ENCODE measurements around the gene RANBP9. TPM values are rescaled to one million over a fixed set of nuclear protein-coding genes. Genes with fewer than 3 reads are reported as not detected.

Gene RANBP9
- polyA plus RNA-seq, 5 donors = 38.9 to 49.3 (median 44.0) TPM

- no peak for DNase-seq
Measured at GRCh38 chr6:13680448-13680968, 31.1 kb downstream of the RANBP9 start.

DNA sequence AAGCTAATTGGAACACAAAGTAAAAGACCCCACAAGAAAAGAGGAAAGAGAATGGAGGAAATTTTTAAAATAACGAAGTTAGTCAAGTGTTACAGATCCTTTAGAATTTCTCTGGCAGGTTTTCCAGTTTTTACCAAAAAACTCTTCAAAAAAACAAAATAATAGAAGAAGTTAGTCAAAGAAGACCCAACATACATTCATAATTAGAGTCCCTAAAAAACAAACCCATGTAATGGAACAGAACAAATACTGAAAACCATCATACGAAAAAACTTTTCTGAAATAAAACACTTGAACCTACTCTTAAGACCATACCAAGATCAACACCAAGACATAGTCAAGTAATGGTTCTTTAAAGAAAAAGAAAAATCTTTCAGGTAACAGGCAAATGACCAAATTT, 31.6 kb downstream of the RANBP9 start:
- no peak for DNase-seq

DNA sequence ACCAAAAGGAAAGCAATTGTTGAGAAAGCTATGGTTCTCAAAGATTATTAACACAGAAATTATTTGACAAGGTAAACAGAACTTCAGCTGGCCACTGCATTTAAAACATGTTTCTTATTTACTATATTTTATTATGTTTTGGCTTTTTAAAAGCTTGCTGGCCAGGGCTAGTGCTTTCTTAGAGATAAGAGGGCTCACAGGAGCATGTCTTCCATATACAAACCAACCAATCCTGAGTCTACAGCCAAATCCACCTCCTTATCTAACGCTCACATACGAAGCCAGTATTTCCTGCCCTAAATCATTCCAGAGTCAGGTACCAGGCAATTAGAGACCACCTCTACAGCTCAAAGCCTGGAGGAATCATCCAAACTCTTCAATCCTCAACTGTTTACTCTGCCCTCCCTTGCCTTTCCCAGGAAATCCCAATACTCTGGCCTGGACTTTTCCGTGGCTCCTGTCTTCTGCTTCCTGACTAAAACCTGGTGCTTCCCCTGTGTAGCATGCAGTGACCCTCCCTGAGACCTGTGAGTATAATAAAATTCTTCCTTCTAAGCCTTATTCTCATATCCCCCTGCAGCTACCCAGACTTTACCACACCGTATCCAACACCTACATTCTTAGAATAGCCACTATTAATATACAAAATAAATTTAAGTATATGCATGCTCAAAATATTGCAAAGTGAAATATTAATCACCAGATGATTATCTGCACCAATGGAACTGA, 33.2 kb downstream of the RANBP9 start:
- no peak for DNase-seq

DNA sequence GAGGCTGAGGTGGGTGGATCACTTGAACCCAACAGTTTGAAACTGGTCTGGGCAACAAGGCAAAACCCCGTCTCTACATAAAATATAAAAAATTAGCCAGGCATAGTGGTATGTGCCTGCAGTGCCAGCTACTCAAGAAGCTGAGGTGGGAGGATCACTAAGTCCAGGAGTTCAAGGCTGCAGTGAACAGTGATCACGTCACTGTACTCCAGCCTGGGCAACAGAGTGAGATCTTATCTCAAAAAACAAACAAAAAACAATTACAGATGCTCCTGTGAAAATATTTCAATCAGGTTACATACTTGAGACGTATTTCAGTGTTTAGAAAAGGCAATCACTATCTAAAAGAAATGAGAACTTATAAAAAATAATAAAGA, 33.8 kb downstream of the RANBP9 start:
- no peak for DNase-seq

GRCh38 chr6:13676551-13677156, 35.0 kb downstream of the RANBP9 start:
- DNase-seq = no peak

- no peak for DNase-seq
Measured at GRCh38 chr6:13674533-13675190, 37.0 kb downstream of the RANBP9 start.

DNA sequence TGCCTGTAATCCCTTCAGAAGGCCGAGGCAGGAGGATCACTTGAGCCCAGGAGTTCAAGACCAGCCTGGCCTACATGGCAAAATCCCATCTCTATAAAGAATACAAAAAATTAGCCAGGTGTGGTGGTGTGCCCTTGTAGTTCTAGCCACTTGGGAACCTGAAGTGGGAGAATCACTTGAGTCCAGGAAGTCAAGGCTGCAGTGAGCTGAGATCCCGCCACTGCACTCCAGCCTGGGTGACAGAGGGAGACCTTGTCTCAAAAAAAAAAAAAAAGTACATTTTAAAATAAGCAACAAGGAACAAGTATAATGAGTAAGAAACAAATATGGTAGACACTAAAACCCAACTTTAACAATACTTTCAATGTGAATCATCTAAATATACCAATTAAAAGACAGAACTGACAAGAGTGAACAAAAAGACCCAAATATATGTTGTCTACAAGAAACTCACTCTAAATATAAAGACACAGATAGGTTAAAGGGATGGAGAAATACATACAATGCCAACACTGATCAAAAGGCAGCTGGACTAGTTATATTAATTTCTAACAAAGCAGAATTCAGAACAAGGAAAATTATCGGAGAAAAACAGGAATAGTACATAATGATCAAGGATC, 37.7 kb downstream of the RANBP9 start:
- no peak for DNase-seq

DNA sequence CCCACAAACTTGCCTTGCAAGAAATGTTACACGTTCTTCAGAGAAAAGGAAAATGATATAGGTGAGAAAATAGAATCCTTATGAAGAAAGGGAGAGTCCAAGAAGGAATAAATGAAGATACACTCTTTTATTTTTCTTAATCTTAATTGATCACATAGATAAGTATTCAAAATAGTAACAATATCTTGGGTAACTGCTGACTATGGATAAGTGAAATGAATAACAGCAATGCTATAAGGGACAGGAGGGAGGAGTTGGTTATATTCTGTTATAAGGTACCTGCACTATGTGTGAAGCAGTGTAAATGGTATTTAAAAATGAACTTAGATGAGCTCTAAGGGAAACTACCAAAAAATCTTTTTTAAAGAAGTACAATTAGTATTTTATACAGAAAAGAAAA, 38.3 kb downstream of the RANBP9 start:
- DNase-seq = no peak

DNA sequence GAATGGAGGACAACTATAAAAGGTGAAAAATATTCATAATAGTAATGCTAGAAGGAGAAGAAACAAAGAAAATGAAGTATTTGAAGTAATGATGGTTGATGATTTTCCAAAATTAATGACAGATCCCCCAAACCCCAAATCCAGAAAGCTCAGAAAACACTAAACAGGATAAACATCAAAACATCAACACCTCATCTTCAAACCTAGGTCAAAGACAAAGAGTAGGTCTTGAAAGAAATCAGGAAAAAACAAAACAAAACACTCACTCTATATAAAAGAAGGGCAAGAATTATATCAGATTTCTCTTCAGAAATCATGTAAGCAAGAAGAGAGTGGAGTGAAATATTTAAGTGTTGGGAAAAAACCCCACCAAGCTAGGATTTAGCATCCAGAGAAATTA, 38.7 kb downstream of the RANBP9 start:
- no peak for DNase-seq

DNA sequence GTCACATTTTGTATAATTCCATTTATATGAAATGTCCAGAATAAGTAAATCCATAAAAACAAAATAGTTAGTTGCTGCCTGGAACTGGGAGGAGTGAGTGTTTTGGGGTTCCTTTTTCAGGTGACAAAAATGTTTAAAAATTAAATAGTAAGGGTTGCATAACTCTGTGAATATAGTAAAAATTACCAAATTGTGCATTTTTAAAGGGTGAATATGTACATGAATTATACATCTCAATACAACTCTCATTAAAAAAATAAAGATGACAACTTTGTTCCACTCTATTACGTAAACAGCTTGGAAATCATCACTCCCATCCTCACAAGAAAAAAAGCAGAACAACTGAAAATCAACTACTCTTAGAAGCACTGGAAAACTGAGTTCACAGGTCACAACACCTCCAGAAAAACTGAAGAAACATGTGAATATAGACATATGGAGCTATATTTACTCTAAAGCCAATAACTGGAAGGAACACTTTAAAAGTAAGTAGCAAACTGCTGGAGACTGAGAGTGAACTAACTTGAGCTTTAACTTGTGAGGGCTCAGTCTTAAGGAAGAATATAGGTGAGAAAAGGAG, 40.0 kb downstream of the RANBP9 start:
- no peak for DNase-seq

DNA sequence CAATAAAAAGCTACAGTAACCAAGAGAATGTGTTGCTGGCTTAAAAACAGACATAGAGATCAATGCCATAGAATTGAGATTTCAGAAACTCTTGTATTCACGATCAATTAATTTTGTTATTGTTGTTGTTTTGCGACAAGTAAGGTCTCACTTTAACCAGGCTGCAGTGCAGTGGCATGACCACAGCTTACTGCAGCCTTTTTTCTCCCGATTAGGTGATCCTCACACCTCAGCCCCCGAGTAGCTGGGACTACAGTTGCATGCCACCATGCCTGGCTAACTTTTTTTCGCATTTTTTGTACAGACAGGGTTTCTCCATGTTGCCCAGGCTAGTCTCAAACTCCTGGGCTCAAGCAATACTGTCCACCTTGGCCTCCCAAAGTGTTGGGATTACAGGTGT, 42.2 kb downstream of the RANBP9 start:
- DNase-seq = no peak

DNA sequence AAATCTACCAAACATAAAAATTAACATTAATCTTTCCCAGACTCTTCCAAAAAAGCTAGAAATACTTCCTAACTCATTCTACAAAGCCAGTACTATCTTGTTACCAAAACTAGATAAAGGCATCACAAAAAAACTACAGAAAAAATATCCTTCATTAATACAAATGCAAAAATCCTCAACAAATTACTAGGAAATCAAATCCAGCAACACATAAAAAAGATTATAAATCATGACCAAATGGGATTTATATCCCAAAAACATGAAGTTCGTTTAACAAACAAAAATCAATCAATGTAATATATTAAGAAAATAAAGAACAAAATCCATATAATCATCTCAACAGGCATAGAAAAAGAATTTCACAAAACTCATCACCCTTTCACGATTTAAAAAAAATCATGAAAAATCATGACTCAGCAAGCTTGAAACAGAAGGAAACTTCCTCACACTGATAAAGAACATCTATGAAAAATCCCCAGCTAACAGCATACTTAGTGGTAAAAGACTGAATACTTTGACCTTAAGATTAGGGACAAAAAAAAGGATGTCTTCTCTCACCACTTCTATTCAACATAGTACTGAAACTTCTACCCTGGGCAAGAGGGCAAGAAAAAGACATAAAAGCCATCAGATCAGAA, 43.2 kb downstream of the RANBP9 start:
- no peak for DNase-seq

DNA sequence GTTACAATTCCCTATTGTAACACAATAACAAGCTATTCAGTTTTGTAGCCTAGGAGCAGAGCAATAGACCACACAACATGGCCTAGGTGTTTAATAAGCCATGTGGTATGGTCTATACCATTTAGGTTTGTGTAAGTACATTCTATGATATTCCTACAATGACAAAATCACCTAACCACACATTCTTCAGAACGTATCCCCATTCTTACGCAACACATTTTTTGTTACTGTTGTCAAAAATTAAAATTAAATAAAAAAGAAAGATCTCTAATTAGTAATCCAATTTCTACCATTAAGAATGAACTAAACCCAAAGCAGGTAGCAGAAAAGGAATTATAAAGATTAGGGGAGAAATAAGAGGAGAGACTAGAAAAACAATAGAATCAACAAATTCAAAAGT, 44.0 kb downstream of the RANBP9 start:
- no peak for DNase-seq

DNA sequence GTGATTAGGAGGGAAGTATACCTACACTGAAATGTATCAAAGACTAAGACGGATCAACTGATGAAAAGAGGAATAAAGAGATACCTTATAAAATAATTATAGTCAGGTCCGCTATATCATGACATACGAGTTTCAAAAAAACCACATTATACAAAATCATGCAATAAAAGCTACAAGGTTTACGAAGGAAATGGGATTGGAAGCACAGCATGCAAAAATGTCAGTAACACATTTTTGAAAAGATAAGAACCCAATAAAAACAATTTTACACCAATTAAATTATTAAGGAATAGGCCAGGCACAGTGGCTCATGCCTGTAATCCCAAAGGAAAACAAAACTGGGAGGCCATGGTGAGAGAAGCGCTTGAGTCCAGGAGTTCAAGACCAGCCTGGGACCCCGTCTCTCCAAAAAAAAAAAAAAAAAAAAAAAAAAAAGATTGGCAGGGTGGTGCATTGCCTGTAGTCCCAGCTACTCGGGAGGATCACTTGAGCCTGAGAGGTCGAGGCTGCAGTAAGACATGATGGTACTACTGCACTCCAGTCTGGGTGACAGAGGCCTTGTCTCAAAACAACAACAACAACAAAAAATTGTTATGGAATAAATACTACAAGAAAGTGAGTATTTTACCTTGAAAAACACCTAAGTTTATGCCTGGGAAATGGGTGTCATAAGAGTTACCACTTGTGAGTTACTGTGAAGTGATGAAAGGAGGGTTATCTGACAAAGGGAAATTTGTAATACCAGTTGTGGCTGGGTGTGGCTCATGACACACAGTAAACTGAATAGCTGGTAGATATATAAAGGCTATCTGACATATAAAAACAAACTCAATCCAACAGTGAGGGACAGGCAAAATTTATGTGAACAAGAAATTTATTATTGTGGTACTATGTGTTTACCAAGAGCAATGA, 45.2 kb downstream of the RANBP9 start:
- no peak for DNase-seq

DNA sequence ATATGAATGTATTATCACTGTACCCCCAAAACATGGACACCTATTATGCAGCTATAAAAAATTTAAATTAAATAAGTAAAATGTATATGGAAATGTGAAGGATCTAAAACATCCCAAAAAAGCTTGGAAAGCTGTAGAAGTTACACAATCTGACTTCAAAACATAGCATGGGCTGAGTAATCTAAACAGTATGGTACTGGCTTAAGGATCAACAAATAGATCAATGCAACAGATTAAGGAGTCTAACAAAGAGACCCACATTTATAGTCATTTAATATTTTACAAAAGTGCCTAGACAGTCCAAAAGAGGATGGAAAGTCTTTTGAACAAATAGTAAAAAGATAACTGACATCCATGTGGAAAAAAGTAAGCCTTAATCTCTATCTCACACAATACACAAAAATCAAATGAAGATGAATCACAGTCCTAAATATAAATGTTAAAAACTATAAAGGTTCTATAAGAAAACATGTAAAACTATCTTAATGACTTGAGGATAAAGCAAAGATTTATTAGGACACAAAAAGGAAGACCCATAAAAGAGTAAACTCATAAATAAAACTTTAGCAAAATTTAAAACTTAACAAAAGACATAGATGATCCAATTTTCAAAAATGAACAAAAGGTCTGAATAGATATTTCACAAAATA, 46.8 kb downstream of the RANBP9 start:
- DNase-seq = no peak

DNA sequence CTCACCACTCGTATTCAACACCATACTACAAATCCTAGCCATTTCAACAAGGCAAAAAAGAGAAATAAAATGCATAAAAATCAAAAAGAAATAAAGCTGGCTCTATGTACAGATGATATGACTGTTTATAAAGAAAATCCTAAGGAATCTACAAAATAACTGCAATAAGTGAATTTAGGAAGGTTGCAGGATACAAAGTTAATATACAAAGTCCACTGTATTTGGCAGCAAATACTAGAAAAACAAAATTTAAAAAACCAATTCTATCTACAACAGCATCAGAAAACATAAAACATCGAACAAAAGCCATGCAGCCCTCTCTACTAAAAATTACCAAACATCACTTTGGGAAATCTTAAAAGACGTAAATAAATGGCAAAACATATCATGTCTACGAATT, 47.6 kb downstream of the RANBP9 start:
- no peak for DNase-seq

DNA sequence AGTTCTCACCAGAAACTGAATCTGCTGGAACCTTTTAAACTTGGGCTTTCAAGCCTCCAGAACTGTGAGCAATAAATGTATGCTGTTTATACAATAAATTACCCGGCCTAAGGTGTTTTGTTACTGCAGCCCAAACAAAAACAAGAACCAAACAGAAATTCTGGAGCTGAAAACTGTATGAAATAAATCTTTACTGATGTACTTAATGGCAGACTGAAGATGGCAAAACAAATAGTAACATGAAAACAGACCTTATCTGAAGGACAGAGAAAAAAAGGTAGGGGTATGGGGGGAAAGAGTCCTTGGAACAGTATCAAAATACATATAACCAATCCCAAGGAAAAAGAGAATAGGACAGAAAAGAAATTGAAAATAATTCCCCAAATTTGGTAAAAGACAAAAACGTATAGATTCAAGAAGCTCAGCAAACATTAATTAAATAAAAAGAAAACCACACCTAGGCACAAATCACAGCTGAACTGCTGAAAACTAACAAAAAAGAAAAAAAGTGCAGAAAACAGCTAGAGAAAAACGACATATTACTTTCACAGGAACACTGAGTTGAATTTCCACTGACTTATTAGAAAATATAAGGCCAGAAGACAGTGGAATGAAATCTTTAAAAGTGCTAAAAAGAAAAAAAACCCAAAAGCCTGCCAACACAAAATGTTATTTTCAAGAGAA, 48.8 kb downstream of the RANBP9 start:
- no peak for DNase-seq

DNA sequence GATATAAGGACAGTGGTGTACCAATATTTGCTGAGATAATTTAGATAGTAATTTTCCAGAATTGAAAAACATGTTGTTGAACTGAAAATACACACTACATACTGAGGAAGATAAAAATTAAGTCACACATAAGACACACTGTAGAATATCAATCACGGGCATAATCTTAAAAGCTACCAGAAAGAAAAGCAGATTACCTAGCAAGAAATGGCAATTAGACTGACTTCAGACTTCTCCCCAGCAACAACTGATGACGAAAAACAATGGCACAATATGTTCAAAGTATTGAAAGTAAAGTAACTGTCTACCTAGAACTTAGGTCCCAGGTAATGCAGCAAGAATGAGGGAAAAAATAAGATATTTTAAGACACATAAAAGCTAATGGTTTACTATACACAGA, 50.0 kb downstream of the RANBP9 start:
- DNase-seq = no peak

DNA sequence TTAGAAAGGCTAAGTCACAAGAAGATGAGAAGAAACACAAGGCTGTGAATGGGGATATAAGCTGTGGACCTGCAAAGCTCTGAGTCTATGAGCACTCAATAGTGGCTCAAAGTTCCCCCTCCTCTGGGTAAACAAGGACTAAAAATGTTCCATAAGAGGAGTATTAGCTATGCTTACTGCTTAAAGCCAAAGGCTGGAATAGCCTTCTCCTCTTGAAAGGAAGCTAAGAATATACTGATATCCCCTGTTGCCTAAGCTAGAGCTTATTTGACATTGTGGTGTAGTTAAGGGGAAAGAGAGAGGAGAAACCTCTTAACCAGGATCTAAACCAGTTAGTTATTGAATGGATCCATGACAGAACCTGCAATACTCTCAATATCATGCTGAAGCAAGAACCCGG, 50.7 kb downstream of the RANBP9 start:
- DNase-seq = no peak

GRCh38 chr6:13660273-13660672, 51.4 kb downstream of the RANBP9 start:
- DNase-seq = no peak
